Hematopoietic multipotent progenitor cell treated with erythropoietin and hydrocortisone succinate and interleukin-3 and kit ligand, for 15 days (in vitro differentiated cells): ENCODE data around the gene ADCYAP1R1.

Experiments
- DNase-seq: peaks from one replicate; pipeline ENCODE4 v3.0.0-alpha.2; 2015; ENCODE audit warnings: low spot score

The ADCYAP1R1 gene

DNA sequence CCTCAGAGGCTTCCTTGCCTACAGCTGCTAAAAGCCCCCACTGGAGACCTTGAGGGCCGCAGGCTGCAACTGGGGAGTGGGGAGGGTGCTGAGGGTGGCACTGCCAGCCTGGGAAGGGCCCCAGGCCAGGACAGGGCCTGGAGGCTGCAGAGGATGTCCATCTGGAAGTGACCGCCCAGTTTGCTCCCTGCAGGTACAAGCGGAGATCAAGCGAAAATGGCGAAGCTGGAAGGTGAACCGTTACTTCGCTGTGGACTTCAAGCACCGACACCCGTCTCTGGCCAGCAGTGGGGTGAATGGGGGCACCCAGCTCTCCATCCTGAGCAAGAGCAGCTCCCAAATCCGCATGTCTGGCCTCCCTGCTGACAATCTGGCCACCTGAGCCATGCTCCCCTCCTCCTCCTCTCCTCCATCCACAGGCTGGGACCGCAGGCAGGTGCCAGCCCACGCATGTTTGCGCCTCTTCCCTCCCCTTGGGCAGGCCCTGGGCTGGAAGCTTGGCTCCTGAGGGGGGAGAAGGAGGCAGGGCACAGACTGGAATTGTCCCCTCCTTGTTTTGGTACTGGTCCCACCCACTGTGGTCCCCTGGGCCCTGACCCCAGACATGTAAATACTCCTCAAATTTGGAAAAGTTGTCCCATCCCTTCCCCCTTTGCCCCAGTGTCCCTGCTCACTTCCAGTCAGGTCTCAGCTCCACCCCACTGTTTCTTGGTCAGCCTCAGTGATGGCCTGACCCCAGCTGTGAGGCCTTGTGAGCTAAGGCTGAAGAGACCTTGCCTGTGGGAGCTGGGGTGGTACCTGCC is 54.4 kb downstream of the ADCYAP1R1 start:
- DNase-seq = no peak

DNA sequence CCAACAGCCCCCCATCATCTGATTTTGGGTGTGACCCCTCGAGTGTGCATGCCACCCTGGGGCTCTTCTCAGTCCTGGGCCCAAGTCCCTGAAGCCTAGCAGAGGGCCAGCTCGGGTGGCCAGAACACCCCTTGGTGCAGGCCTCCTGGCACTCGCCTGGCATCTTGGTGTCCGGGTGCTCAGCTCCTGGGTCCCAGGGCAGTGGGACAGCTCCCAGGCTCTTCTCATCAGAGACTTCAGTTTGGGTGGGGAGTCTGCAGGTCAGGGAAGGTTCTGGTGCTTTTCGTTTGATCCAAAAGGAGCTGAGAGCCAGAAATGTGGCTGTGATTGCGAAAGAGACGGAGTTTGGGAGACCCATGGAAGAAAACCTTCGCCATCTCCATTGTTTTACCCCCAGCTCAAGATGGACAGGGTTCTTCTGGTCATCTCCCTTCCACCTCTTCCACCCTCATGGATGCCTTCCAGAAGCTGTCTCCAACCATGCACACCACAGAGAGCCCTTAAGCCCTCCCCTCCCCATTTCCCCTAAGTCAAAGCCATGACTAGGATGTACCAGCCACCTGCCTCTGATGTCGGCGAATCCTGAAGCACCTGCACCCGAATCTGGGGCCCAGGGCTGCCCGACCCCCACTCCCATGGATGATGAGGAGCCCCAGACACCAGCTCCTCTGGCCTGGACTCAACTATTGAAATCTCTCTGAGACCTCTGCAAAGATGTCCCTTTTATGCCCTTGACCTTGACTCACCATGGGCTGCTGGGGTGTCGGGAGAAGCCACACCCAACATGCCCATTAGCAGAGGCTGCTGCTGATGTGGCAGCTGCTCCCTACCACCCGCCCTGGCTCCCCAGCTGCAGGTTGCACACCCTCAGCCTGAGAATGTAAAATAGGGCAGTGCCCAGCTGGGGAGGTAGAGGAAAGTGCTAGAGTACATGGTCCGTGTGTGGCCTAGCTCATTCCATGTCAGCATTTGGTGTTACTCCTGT is 55.3 kb downstream of the ADCYAP1R1 start:
- DNase-seq = no peak

DNA sequence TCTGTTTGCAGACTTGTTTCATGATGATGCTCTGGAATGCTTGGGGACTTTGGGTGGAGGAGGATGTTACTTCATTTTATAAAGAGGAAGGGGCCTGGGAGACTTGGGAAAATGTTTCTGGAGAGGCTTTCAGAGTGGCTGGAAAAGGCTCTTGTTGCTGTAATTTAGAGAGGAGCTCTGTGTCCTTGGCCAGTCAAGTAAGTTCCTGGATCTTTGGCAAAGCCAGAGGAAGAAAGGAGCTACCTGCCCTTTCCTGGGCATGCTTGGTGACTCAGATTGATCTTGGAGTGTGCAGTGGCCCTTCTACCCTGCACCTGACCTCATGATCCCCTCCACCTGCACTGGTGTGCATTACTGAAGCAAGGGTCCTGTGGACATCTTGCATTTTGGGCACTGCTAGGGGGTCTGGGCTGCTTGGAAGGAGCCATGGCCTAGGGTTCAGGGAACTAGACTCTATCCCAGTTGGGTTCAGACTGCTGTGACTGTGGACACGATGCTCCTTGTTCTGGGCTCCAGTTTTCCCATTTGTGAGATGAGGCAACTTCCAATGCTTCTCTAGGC is 56.1 kb downstream of the ADCYAP1R1 start:
- DNase-seq = no peak

DNA sequence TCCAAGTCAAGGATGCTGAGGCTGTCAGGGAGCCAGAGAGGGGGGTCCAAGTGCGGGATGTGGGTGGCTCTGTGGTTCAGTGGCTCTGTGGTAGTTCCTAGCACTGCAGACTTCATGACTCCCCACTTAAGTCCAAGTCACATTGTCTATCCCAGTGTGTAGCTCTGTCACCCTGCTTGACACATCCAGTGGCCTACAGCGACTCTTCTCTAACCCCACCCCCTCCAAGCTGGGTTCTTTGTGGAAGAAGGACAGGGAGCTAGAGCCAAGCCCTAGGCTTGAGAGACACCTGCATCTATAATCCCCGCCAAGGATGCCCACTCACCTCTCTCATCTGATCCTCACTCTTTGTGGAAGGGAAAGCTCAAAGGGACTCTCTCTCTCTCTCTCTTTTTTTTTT is 57.6 kb downstream of the ADCYAP1R1 start:
- DNase-seq = no peak

GRCh38 chr7:31110331-31111108 is 58.4 kb downstream of the ADCYAP1R1 start:
- DNase-seq = no peak

DNA sequence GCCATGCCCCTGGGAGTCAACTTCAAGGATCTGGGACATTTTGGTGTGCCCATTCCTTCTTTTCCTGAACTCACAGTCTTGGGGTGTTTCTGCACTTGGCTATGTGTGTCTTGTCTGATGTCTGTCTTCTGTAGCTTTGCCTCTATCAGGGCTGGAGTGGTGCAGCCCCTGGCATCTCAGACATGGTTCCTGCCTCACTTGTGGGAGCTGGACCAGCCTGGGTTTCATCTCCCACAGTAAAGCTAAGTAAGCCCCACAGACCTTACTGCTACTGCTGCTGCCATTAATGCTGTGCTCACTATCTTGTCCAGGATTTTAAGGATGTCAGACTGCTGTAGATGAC is 59.0 kb downstream of the ADCYAP1R1 start:
- no peak for DNase-seq

GRCh38 chr7:31113660-31114059 is 61.6 kb downstream of the ADCYAP1R1 start:
- DNase-seq = no peak

- DNase-seq = no peak
These were observed 62.7 kb downstream of the ADCYAP1R1 start for GRCh38 chr7:31114593-31115343.

DNA sequence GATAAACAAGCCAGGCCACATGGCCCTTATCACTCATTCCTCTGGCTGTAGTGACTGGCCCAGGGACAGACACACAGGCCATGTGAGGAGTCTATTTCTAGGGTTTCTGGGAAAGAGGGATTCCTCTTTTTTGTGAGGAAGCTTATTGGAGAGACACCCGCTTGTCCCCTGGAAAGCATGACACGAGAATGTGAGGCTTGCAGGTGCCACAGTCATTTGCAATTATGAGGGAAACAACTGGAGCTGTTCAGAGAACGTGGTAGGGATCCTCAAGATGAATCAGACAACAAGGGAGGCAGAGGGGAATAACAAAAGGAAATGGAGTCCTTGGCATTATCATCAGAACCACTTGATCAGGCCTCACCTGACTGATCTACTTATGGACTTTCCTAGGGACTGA is 64.5 kb downstream of the ADCYAP1R1 start:
- DNase-seq = no peak

- no peak for DNase-seq
These were observed 67.1 kb downstream of the ADCYAP1R1 start for GRCh38 chr7:31119249-31119648.

GRCh38 chr7:31120800-31121513 is 68.8 kb downstream of the ADCYAP1R1 start:
- DNase-seq = no peak

DNA sequence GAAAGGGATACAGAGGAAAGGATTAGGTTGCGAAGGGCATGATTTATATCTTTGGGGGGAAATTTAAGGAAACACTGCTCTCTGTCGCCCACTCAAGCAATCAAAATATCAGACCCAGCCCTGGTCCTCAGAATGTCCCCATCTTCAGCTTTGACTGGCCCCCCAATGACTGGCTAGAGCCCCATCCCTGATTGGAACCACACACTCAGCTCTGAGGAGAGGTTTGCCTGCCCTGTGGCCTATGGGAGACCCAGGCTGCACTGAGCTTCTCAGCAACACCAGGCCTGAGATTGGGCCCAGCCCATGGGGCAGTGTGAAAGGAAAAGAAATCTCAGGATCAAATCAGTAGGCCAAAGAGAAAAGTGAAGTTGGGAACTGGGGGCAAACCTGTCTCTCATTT is 69.5 kb downstream of the ADCYAP1R1 start:
- DNase-seq = no peak

GRCh38 chr7:31122649-31123058 is 70.5 kb downstream of the ADCYAP1R1 start:
- peak; percentile 44 for DNase-seq

DNA sequence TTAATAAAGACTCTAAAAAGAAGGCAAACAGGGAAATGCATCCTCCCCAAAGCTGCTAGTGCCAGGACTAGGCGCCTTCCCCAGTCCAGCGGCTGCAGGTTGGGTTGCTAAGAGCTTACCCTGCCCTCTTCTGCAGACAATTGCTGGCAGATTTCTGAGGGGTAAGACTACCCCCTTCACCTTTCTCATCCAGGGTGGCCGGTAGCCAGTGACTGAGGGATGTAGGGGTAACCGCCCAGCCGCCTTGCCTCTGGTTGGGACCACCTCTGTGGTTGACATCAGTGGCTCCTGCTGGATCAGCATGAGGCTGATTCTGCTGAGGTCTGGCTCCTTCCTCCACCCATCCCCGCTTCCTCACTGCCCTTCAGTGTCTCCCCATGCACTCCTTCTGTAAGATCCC is 71.2 kb downstream of the ADCYAP1R1 start:
- no peak for DNase-seq

DNA sequence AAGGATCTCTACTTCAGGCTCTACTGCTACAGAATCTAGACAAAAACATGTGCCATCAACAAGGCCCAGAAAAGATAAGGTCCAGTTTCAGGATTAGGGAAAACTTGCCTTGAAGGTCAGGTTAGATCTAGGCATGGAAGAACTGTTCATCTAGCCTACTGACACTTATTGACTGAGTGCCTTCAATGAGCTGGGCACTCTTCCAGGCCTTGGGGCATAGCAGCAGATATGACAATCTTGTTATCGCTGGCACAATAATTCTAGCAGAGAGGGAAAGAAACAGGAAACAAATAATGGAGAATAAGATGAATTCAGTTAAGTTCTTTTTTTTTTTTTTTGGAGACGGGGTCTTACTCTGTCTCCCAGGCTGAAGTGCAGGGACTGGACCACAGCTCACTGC is 71.6 kb downstream of the ADCYAP1R1 start:
- no peak for DNase-seq

- no peak for DNase-seq
These were observed 73.1 kb downstream of the ADCYAP1R1 start for GRCh38 chr7:31125171-31125570.

DNA sequence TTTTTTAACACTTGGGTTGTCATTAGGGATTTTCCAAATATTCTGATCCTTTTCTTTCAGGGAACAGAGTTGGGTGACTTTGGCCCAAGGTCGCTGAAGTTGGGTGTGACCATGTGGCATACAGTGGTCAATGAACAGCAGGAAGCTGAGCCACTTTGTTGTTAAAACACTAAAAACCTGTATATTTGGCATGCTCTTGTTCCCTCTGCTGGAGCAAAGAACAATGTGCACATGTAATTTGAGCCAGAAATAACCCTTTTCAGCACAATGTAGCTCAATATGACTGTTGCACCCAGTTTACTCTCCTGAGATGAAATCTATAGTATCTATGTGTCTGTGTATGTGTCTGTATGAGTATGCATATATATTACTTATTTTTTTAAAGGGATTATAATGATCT is 74.9 kb downstream of the ADCYAP1R1 start:
- DNase-seq = no peak

GRCh38 chr7:31129067-31129466 is 77.0 kb downstream of the ADCYAP1R1 start:
- no peak for DNase-seq

- DNase-seq = no peak
These were observed 81.4 kb downstream of the ADCYAP1R1 start for GRCh38 chr7:31133497-31133896.
